Fibroblast of lung (primary cell): ENCODE measurements around the gene IDUA.

ENCODE experiments used
- EZH2 ChIP-seq: IDR thresholded peaks from 2 replicates; pipeline ENCODE4 v1.5.1; 2012; ENCODE audit warnings: low read length, control low read depth, mild to moderate bottlenecking; ENCODE audit errors: missing control alignments
- TF ChIP-seq, protein P1 (sequence below), 2 donors: IDR thresholded peaks in 1 of 2; conservative IDR thresholded peaks in 1 of 2; 1 replicate in 1 of 2; 2 replicates in 1 of 2; pipeline ENCODE4 v1.5.1; 2011 to 2012; ENCODE audit warnings: low read length in 2 of 2, control low read depth in 1 of 2, inconsistent platforms in 1 of 2, low read depth in 1 of 2, mild to moderate bottlenecking in 1 of 2

DNA sequence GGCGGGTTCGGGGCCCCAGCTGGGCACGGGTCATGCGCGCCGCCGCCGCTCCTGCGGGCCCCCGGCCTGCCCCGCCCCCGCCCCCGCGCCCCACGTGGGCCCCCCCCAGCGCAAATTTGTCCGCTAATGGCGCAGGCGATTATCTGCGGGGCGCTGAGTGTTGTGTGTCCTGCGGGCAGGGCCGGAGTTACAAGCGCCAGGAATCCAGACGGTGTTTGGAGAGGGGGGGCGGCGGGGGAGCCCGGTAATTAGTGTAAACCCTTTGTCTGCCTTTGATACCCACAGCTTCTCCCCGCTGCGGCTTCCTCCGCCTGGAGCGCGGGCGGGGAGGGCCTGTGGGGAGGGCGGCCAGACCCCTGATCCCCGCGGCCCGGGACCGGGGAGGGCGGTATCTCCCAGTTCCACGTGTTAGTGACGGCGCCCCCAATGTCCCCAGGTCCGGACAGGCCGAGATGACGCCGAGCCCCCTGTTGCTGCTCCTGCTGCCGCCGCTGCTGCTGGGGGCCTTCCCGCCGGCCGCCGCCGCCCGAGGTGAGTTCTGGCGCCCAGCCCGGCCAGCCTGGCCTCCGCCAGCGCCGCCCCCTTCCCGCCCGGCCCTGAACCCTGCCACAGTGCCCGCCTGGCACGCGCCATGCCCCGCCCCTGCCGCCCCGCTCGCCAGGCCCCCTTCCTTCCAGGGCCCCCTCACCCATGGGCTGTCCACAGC lies 25.3 kb downstream of the IDUA start:
- TF ChIP-seq, protein P1, sequence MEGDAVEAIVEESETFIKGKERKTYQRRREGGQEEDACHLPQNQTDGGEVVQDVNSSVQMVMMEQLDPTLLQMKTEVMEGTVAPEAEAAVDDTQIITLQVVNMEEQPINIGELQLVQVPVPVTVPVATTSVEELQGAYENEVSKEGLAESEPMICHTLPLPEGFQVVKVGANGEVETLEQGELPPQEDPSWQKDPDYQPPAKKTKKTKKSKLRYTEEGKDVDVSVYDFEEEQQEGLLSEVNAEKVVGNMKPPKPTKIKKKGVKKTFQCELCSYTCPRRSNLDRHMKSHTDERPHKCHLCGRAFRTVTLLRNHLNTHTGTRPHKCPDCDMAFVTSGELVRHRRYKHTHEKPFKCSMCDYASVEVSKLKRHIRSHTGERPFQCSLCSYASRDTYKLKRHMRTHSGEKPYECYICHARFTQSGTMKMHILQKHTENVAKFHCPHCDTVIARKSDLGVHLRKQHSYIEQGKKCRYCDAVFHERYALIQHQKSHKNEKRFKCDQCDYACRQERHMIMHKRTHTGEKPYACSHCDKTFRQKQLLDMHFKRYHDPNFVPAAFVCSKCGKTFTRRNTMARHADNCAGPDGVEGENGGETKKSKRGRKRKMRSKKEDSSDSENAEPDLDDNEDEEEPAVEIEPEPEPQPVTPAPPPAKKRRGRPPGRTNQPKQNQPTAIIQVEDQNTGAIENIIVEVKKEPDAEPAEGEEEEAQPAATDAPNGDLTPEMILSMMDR (conservative IDR thresholded peaks at IDR 0.05 in 1 of 2, IDR thresholded peaks at IDR 0.05 in 1 of 2; ENCODE audit: low read depth in 1 of 2, low read length in 2 of 2) = no peak
- TF ChIP-seq EZH2 = no peak
